PC-3 (cell line): Measurements from ENCODE around the gene SOX5. TPM values are rescaled to one million over a fixed set of nuclear protein-coding genes. Genes with fewer than 3 reads are reported as not detected.

Source experiments
- ATAC-seq: fragments of 200-7000 bp; cut with Tn5 transposase; 2 replicates; pipeline ENCODE4 v1.9.1; 2020; ENCODE audit warnings: mild to moderate bottlenecking, moderate library complexity
- BruUV-seq: library from RNA; stranded (reverse); fragments of 400-500 nt; replicated peaks from 2 replicates; lab custom pipeline; 2021; lab: Mats Ljungman, UMichigan
- CTCF ChIA-PET: fragments of 300-600 bp; sonication (Branson Sonifier 250); formaldehyde crosslinking; loops from one replicate; lab custom pipeline; 2022; ENCODE audit warnings: antibody characterized with exemption; lab: Charles Lee
- POLR2A ChIA-PET: fragments of 300-600 bp; sonication (Branson Sonifier 250); formaldehyde crosslinking; loops from one replicate; lab custom pipeline; 2022; ENCODE audit warnings: antibody characterized with exemption; ENCODE audit not compliant: unreplicated experiment; lab: Charles Lee
- DNase-seq: peaks from one replicate; pipeline ENCODE4 v3.0.0-alpha.2; 2015
- H2AFZ ChIP-seq: fragments of 300-600 bp; sonication (generic); 2 replicates; pipeline ENCODE4 v1.6.0; 2016; ENCODE audit warnings: antibody characterized with exemption, low read length
- H3F3A ChIP-seq: fragments of 300-600 bp; sonication (generic); one replicate; pipeline ENCODE4 v1.6.0; 2017; ENCODE audit warnings: antibody characterized with exemption, low read length, control low read depth, mild to moderate bottlenecking; ENCODE audit not compliant: unreplicated experiment
- H3K27ac ChIP-seq: fragments of 300-600 bp; sonication (generic); 2 replicates; pipeline ENCODE4 v1.5.1; 2016; ENCODE audit warnings: mild to moderate bottlenecking, low read length
- H3K27me3 ChIP-seq: fragments of 300-600 bp; sonication (generic); 2 replicates; pipeline ENCODE4 v1.6.1; 2016; ENCODE audit warnings: low read length, mixed read lengths
- H3K36me3 ChIP-seq: fragments of 300-600 bp; sonication (generic); 2 replicates; pipeline ENCODE4 v1.6.1; 2016; ENCODE audit warnings: low read depth, mixed run types, low read length, mixed read lengths
- H3K4me1 ChIP-seq: fragments of 300-600 bp; sonication (generic); 2 replicates; pipeline ENCODE4 v1.5.1; 2016; ENCODE audit warnings: low read length; ENCODE audit not compliant: insufficient read depth
- H3K4me2 ChIP-seq: fragments of 300-600 bp; sonication (generic); 2 replicates; pipeline ENCODE4 v1.6.0; 2016; ENCODE audit warnings: low read length
- H3K4me3 ChIP-seq: fragments of 300-600 bp; sonication (generic); 2 replicates; pipeline ENCODE4 v1.5.1; 2016; ENCODE audit warnings: mild to moderate bottlenecking, low read length, mixed read lengths
- H3K79me2 ChIP-seq: fragments of 300-600 bp; sonication (generic); 2 replicates; pipeline ENCODE4 v1.6.1; 2017; ENCODE audit warnings: low read length, mixed read lengths
- H3K9ac ChIP-seq: fragments of 300-600 bp; sonication (generic); 2 replicates; pipeline ENCODE4 v1.6.0; 2016; ENCODE audit warnings: mild to moderate bottlenecking, low read length
- H3K9me2 ChIP-seq: fragments of 300-600 bp; sonication (generic); replicated peaks from 2 replicates; pipeline ENCODE4 v1.6.1; 2016; ENCODE audit warnings: mixed run types, low read length, mixed read lengths
- H3K9me3 ChIP-seq: fragments of 300-600 bp; sonication (generic); 2 replicates; pipeline ENCODE4 v1.6.1; 2016; ENCODE audit warnings: low read length, mixed read lengths
- H4K20me1 ChIP-seq: fragments of 300-600 bp; sonication (generic); 2 replicates; pipeline ENCODE4 v1.6.1; 2016; ENCODE audit warnings: low read length, mixed read lengths
- EZH2 ChIP-seq: fragments of 300-600 bp; sonication (generic); IDR thresholded peaks from one replicate; pipeline ENCODE4 v1.6.1; 2017; ENCODE audit warnings: antibody characterized with exemption, mild to moderate bottlenecking, low read length; ENCODE audit not compliant: unreplicated experiment
- EZH2phosphoT487 ChIP-seq: fragments of 300-600 bp; sonication (generic); IDR thresholded peaks from 2 replicates; pipeline ENCODE4 v1.6.1; 2018; ENCODE audit warnings: mild to moderate bottlenecking, antibody characterized with exemption, low read length, borderline replicate concordance
- intact Hi-C: fragments of 100-400 bp; cut with micrococcal nuclease; formaldehyde crosslinking; loops from 2 replicates; pipeline ENCODE4 v1.9.0; 2023
- total RNA-seq: library from RNA; depleted of rRNA; stranded (reverse); fragments of >200 nt; gene quantifications from 2 replicates; pipeline ENCODE4 v1.2.3, GENCODE V29; 2014
- TF ChIP-seq, protein P1 (sequence below): fragments of 300-600 bp; sonication (generic); conservative IDR thresholded peaks from 2 replicates; pipeline ENCODE4 v1.5.1; 2017; ENCODE audit warnings: antibody characterized with exemption, low read depth, mild to moderate bottlenecking, low read length

Gene SOX5
- total RNA-seq, 1 experiment from 2014 or later: not detected

DNA sequence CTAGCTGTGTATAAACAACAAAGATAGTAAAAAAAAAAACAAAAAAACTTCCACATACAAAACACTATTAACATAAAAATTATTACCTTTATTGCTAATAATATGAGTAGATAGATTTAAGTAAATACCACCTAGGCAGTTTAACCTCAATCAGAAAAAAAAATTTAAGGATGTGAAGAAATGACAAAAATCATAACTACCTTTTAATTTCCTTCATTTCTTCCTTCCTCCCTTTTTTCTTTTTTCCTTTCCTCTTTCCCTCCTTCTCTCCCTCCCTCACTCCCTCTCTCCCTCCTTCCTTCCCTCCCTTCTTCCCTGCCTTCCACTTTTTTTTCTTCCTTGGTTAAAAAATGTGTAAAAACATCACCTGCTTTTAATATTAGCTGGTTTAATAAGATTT lies 81.7 kb downstream of the SOX5 start:
- POLR2A ChIA-PET: no interaction called here
- Histone ChIP-seq H3K4me2 (no peak overlapping the region), H3K9me2 (no peaks in the 10 kb centered on the region), H2AFZ (no peak overlapping the region), H3K4me3 (no peak overlapping the region), H3K36me3 (no peaks in the 10 kb centered on the region), H3K27ac (no peak overlapping the region), H3K79me2 (no peaks in the 10 kb centered on the region), H3K4me1 (no peaks in the 10 kb centered on the region), H3F3A (no peaks in the 10 kb centered on the region), H3K27me3 (no peaks in the 10 kb centered on the region), H4K20me1 (no peaks in the 10 kb centered on the region), H3K9me3 (no peaks in the 10 kb centered on the region), H3K9ac (no peak overlapping the region)
- ATAC-seq (no peak), DNase-seq (no peak)
- BruUV-seq: no TSS peak
- intact Hi-C loops: no loop called here
- TF ChIP-seq, protein P1, sequence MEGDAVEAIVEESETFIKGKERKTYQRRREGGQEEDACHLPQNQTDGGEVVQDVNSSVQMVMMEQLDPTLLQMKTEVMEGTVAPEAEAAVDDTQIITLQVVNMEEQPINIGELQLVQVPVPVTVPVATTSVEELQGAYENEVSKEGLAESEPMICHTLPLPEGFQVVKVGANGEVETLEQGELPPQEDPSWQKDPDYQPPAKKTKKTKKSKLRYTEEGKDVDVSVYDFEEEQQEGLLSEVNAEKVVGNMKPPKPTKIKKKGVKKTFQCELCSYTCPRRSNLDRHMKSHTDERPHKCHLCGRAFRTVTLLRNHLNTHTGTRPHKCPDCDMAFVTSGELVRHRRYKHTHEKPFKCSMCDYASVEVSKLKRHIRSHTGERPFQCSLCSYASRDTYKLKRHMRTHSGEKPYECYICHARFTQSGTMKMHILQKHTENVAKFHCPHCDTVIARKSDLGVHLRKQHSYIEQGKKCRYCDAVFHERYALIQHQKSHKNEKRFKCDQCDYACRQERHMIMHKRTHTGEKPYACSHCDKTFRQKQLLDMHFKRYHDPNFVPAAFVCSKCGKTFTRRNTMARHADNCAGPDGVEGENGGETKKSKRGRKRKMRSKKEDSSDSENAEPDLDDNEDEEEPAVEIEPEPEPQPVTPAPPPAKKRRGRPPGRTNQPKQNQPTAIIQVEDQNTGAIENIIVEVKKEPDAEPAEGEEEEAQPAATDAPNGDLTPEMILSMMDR: no peak
- TF ChIP-seq EZH2phosphoT487: no peak
- no peak for TF ChIP-seq EZH2
- CTCF ChIA-PET: no interaction called here

DNA sequence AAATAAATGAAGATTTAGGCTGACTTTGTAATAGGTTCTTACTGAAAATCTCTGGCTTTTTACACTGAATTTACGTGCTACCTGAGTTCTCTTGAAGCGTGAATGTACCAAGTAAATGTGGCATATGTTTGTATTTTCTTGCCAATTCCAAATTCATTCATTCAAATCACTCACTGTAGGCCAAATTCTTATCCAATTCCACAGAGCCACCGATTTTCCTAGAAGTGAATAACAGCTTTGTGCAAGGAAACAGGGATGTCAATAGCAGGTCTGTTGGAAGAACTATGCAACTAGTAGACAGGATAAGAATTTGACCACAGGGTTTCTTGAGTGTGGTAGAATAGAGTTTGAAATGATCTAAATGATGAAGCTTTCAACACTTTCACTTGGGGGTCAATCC lies 86.8 kb downstream of the SOX5 start:
- Histone ChIP-seq H3K9ac (no peak overlapping the region), H3K4me3 (no peak overlapping the region), H3K4me2 (no peak overlapping the region), H3K36me3 (no peaks in the 10 kb centered on the region), H3K27me3 (no peaks in the 10 kb centered on the region), H3K27ac (no peak overlapping the region), H3K9me2 (no peaks in the 10 kb centered on the region), H3K4me1 (no peaks in the 10 kb centered on the region), H2AFZ (no peak overlapping the region), H3F3A (no peaks in the 10 kb centered on the region), H3K9me3 (no peaks in the 10 kb centered on the region), H3K79me2 (no peaks in the 10 kb centered on the region), H4K20me1 (no peaks in the 10 kb centered on the region)
- TF ChIP-seq EZH2: no peak
- TF ChIP-seq, protein P1: no peak
- no peak for TF ChIP-seq EZH2phosphoT487
- intact Hi-C loops: no loop called here
- ChIA-PET POLR2A (no interaction called here), CTCF (no interaction called here)
- BruUV-seq: no TSS peak
- ATAC-seq: no peak
- no peak for DNase-seq

DNA sequence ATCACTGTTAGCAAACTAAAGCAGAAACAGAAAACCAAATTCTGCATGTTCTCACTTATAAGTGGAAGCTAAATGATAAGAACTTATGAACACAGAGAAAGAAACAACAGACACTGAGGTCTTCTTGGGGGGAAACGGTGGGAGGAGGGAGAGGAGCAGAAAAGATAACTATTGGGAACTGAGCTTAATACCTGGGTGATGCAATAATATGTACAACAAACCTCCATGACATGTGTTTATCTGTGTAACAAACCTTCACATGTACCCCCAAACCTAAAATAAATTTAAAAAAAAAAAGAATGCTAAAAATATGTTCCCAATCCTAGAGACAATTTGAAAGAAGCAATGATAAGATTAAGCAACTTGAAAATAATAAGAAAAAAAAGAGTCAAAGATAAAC lies 89.5 kb downstream of the SOX5 start:
- Histone ChIP-seq H3K4me3 (no peak overlapping the region), H3K4me2 (no peak overlapping the region), H3F3A (no peaks in the 10 kb centered on the region), H3K27me3 (no peaks in the 10 kb centered on the region), H3K9me3 (no peaks in the 10 kb centered on the region), H3K9me2 (no peaks in the 10 kb centered on the region), H3K27ac (no peak overlapping the region), H2AFZ (no peak overlapping the region), H3K4me1 (no peaks in the 10 kb centered on the region), H3K36me3 (no peaks in the 10 kb centered on the region), H4K20me1 (no peaks in the 10 kb centered on the region), H3K79me2 (no peaks in the 10 kb centered on the region), H3K9ac (no peak overlapping the region)
- intact Hi-C loops: no loop called here
- TF ChIP-seq, protein P1: no peak
- no peak for TF ChIP-seq EZH2phosphoT487
- no peak for TF ChIP-seq EZH2
- ChIA-PET CTCF (no interaction called here), POLR2A (no interaction called here)
- DNase-seq: no peak
- no peak for ATAC-seq
- BruUV-seq: no TSS peak
